ENCODE data around the gene RRAGB.

DNA sequence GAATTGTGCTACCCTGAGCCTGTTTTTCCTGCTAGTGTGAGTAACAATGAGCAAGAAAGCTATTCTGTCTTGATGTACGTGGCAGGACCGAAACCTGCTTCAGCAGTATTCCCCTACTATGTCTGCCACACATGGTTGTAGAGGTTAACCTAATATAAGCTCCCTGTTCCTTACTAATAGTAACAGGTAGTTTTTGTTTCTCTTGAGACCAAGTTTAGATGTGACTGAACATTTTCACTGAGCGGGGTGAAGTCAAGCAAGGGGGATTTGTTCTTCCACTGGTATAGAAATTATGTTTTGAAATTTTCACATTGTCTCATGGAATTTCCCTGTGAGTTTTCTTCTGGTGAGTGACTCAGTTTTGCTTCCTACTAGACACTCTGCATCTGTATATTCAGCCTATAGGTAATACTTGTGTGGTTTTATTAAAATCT lies 37.3 kb downstream of the RRAGB start:
- TF ChIP-seq, protein P1, sequence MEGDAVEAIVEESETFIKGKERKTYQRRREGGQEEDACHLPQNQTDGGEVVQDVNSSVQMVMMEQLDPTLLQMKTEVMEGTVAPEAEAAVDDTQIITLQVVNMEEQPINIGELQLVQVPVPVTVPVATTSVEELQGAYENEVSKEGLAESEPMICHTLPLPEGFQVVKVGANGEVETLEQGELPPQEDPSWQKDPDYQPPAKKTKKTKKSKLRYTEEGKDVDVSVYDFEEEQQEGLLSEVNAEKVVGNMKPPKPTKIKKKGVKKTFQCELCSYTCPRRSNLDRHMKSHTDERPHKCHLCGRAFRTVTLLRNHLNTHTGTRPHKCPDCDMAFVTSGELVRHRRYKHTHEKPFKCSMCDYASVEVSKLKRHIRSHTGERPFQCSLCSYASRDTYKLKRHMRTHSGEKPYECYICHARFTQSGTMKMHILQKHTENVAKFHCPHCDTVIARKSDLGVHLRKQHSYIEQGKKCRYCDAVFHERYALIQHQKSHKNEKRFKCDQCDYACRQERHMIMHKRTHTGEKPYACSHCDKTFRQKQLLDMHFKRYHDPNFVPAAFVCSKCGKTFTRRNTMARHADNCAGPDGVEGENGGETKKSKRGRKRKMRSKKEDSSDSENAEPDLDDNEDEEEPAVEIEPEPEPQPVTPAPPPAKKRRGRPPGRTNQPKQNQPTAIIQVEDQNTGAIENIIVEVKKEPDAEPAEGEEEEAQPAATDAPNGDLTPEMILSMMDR (IDR thresholded peaks at IDR 0.05), result no peak
- TF ChIP-seq POLR2A (IDR thresholded peaks at IDR 0.05), result no peak
